ENCODE measurements around the gene MARCHF9.

MARCHF9 gene

GRCh38 chr12:57764662-57765002, 9.7 kb downstream of the MARCHF9 start:
- TF ChIP-seq GATA2 (IDR thresholded peaks at IDR 0.05; ENCODE audit: low read depth, low read length) (no peak), GATA3 (IDR thresholded peaks at IDR 0.05; ENCODE audit: low read depth, low read length) (no peak)

GRCh38 chr12:57765003-57765697, 10.2 kb downstream of the MARCHF9 start:
- TF ChIP-seq GATA2 (IDR thresholded peaks at IDR 0.05; ENCODE audit: low read depth, low read length) (no peak), GATA3 (IDR thresholded peaks at IDR 0.05; ENCODE audit: low read depth, low read length) (no peak)

GRCh38 chr12:57765698-57766463, 11.0 kb downstream of the MARCHF9 start:
- no peak for TF ChIP-seq GATA3 (IDR thresholded peaks at IDR 0.05; ENCODE audit: low read depth, low read length)
- no peak for TF ChIP-seq GATA2 (IDR thresholded peaks at IDR 0.05; ENCODE audit: low read depth, low read length)

GRCh38 chr12:57766464-57767304, 11.8 kb downstream of the MARCHF9 start, which contains the start of gene CYP27B1:
CYP27B1 (minus strand) TSS chr12:57767078; CDS start chr12:57767041, 37 bp downstream.
- peak; percentile 85 for TF ChIP-seq GATA2 (IDR thresholded peaks at IDR 0.05; ENCODE audit: low read depth, low read length)
- TF ChIP-seq GATA3 (IDR thresholded peaks at IDR 0.05; ENCODE audit: low read depth, low read length): no peak

- TF ChIP-seq GATA2 (IDR thresholded peaks at IDR 0.05; ENCODE audit: low read depth, low read length) (no peak), GATA3 (IDR thresholded peaks at IDR 0.05; ENCODE audit: low read depth, low read length) (no peak)
These were observed 12.4 kb downstream of the MARCHF9 start for GRCh38 chr12:57767305-57767698.

- TF ChIP-seq GATA3 (IDR thresholded peaks at IDR 0.05; ENCODE audit: low read depth, low read length) (no peak), GATA2 (IDR thresholded peaks at IDR 0.05; ENCODE audit: low read depth, low read length) (no peak)
These were observed 13.0 kb downstream of the MARCHF9 start for GRCh38 chr12:57767876-57768275.

GRCh38 chr12:57769594-57769993, 14.7 kb downstream of the MARCHF9 start:
- no peak for TF ChIP-seq GATA2 (IDR thresholded peaks at IDR 0.05; ENCODE audit: low read depth, low read length)
- no peak for TF ChIP-seq GATA3 (IDR thresholded peaks at IDR 0.05; ENCODE audit: low read depth, low read length)

- TF ChIP-seq GATA3 (IDR thresholded peaks at IDR 0.05; ENCODE audit: low read depth, low read length) (no peak), GATA2 (IDR thresholded peaks at IDR 0.05; ENCODE audit: low read depth, low read length) (no peak)
These were observed 15.8 kb downstream of the MARCHF9 start for GRCh38 chr12:57770734-57771133.

- no peak for TF ChIP-seq GATA3 (IDR thresholded peaks at IDR 0.05; ENCODE audit: low read depth, low read length)
These were observed 16.5 kb downstream of the MARCHF9 start for GRCh38 chr12:57771236-57771872.

GRCh38 chr12:57771873-57772428, 17.0 kb downstream of the MARCHF9 start, which contains the start of gene METTL1:
METTL1 (minus strand) TSS chr12:57772105; CDS start chr12:57772083, 22 bp downstream.
- TF ChIP-seq GATA3 (IDR thresholded peaks at IDR 0.05; ENCODE audit: low read depth, low read length) (no peak), GATA2 (IDR thresholded peaks at IDR 0.05; ENCODE audit: low read depth, low read length) (no peak)

GRCh38 chr12:57772429-57773322, 17.8 kb downstream of the MARCHF9 start, which contains the start of gene EEF1AKMT3:
EEF1AKMT3 (plus strand) TSS chr12:57772614; CDS start chr12:57772725, 111 bp downstream.
- TF ChIP-seq GATA3 (IDR thresholded peaks at IDR 0.05; ENCODE audit: low read depth, low read length) (no peak), GATA2 (IDR thresholded peaks at IDR 0.05; ENCODE audit: low read depth, low read length) (no peak)

GRCh38 chr12:57775044-57775443, 20.1 kb downstream of the MARCHF9 start:
- TF ChIP-seq GATA2 (IDR thresholded peaks at IDR 0.05; ENCODE audit: low read depth, low read length): no peak
- no peak for TF ChIP-seq GATA3 (IDR thresholded peaks at IDR 0.05; ENCODE audit: low read depth, low read length)
